Astrocyte (in vitro differentiated cells and primary cell): Measurements from ENCODE around the gene DENND4C. TPM values are rescaled to one million over a fixed set of nuclear protein-coding genes. Genes with fewer than 3 reads are reported as not detected.

Experiments used
- DNase-seq: peaks from one replicate; pipeline ENCODE4 v3.0.0-alpha.2; 2010; ENCODE audit warnings: low read depth
- FAIRE-seq: peaks from 2 replicates; lab custom pipeline; 2011; peaks lifted over from hg19 to GRCh38; lab: Jason Lieb, UNC
- H2AFZ ChIP-seq: 2 replicates; pipeline ENCODE4 v1.6.0; 2012; ENCODE audit warnings: low read depth, low read length, inconsistent platforms
- H3K27ac ChIP-seq: 2 replicates; pipeline ENCODE4 v1.5.1; 2011; ENCODE audit warnings: low read depth, low read length, inconsistent platforms
- H3K27me3 ChIP-seq: 2 replicates; pipeline ENCODE4 v1.6.0; 2011; ENCODE audit warnings: low read length, inconsistent platforms; ENCODE audit not compliant: insufficient read depth
- H3K36me3 ChIP-seq: 2 replicates; pipeline ENCODE4 v1.5.1; 2011; ENCODE audit warnings: low read length, inconsistent platforms; ENCODE audit not compliant: insufficient read depth
- H3K4me1 ChIP-seq: 2 replicates; pipeline ENCODE4 v1.5.1; 2011; ENCODE audit warnings: low read length, inconsistent platforms; ENCODE audit not compliant: insufficient read depth
- H3K4me2 ChIP-seq: 2 replicates; pipeline ENCODE4 v1.6.0; 2012; ENCODE audit warnings: low read length, inconsistent platforms
- H3K4me3 ChIP-seq: 2 replicates; pipeline ENCODE4 v1.5.1; 2011; ENCODE audit warnings: low read depth, mild to moderate bottlenecking, low read length, inconsistent platforms; ENCODE audit not compliant: insufficient read depth
- H3K79me2 ChIP-seq: 2 replicates; pipeline ENCODE4 v1.6.0; 2012; ENCODE audit warnings: mild to moderate bottlenecking, low read length, inconsistent platforms; ENCODE audit not compliant: insufficient read depth
- H3K9ac ChIP-seq: 2 replicates; pipeline ENCODE4 v1.6.0; 2012; ENCODE audit warnings: mild to moderate bottlenecking, low read length, inconsistent platforms
- H3K9me3 ChIP-seq: 2 replicates; pipeline ENCODE4 v1.5.1; 2012; ENCODE audit warnings: low read depth, mild to moderate bottlenecking, low read length, inconsistent platforms; ENCODE audit not compliant: insufficient read depth
- H4K20me1 ChIP-seq: 2 replicates; pipeline ENCODE4 v1.6.0; 2012; ENCODE audit warnings: low read length, inconsistent platforms; ENCODE audit not compliant: insufficient read depth
- H3K27ac Mint-ChIP-seq: one replicate; pipeline ENCODE4 v1.8.0; 2021; ENCODE audit warnings: mild to moderate bottlenecking, mixed read lengths; ENCODE audit not compliant: unreplicated experiment
- H3K27me3 Mint-ChIP-seq: one replicate; pipeline ENCODE4 v1.8.0; 2021; ENCODE audit warnings: low read depth, mixed read lengths; ENCODE audit not compliant: unreplicated experiment
- H3K36me3 Mint-ChIP-seq: one replicate; pipeline ENCODE4 v1.8.0; 2021; ENCODE audit warnings: low read depth, mixed read lengths; ENCODE audit not compliant: unreplicated experiment
- H3K4me1 Mint-ChIP-seq: one replicate; pipeline ENCODE4 v1.8.0; 2021; ENCODE audit warnings: low read depth, mixed read lengths; ENCODE audit not compliant: unreplicated experiment
- H3K4me3 Mint-ChIP-seq: one replicate; pipeline ENCODE4 v1.8.0; 2021; ENCODE audit warnings: mild to moderate bottlenecking, moderate library complexity, mixed read lengths; ENCODE audit not compliant: unreplicated experiment
- H3K9me3 Mint-ChIP-seq: one replicate; pipeline ENCODE4 v1.8.0; 2021; ENCODE audit warnings: mild to moderate bottlenecking, mixed read lengths; ENCODE audit not compliant: unreplicated experiment
- CTCF ChIP-seq: IDR thresholded peaks from 2 replicates; pipeline ENCODE4 v1.5.1; 2011; ENCODE audit warnings: low read depth, mild to moderate bottlenecking, inconsistent platforms, low read length, moderate library complexity; ENCODE audit not compliant: insufficient read depth
- EZH2 ChIP-seq: IDR thresholded peaks from 2 replicates; pipeline ENCODE4 v1.6.1; 2012; ENCODE audit warnings: mild to moderate bottlenecking, low read length, inconsistent platforms; ENCODE audit not compliant: insufficient read depth
- total RNA-seq: library from RNA; stranded (reverse); gene quantifications from 2 replicates; pipeline ENCODE4 v1.2.1, GENCODE V29; 2021

The DENND4C gene
- total RNA-seq, 1 donor from 2014 or later = 19.6 TPM

- Histone ChIP-seq H2AFZ (no peak overlapping the region), H3K9ac (no peak overlapping the region), H3K79me2 (no peaks in the 10 kb centered on the region), H4K20me1 (no peaks in the 10 kb centered on the region), H3K9me3 (no peaks in the 10 kb centered on the region), H3K36me3 (no peaks in the 10 kb centered on the region), H3K4me2 (no peak overlapping the region), H3K27me3 (no peaks in the 10 kb centered on the region), H3K4me1 (no peaks in the 10 kb centered on the region), H3K27ac (no peak overlapping the region), H3K4me3 (no peak overlapping the region)
- DNase-seq (no peak), FAIRE-seq (no peak)
- no peaks in the 10 kb centered on the region for H3K4me1 Mint-ChIP-seq
- H3K4me3 Mint-ChIP-seq = no peak overlapping the region
- no peaks in the 10 kb centered on the region for H3K9me3 Mint-ChIP-seq
- no peaks in the 10 kb centered on the region for H3K36me3 Mint-ChIP-seq
- H3K27ac Mint-ChIP-seq = no peak overlapping the region
- no peaks in the 10 kb centered on the region for H3K27me3 Mint-ChIP-seq
- TF ChIP-seq CTCF = no peak
- TF ChIP-seq EZH2 = no peak
Observed at GRCh38 chr9:19221326-19221725, 9.2 kb upstream of the DENND4C start.

- no peaks in the 10 kb centered on the region for H3K27me3 Mint-ChIP-seq
- H3K27ac ChIP-seq = no peak overlapping the region
- H3K9me3 ChIP-seq = no peaks in the 10 kb centered on the region
- H3K79me2 ChIP-seq = no peaks in the 10 kb centered on the region
- H3K4me1 Mint-ChIP-seq = no peaks in the 10 kb centered on the region
- no peaks in the 10 kb centered on the region for H3K36me3 Mint-ChIP-seq
- FAIRE-seq = no peak
- no peaks in the 10 kb centered on the region for H3K4me1 ChIP-seq
- H3K4me3 Mint-ChIP-seq = no peak overlapping the region
- H3K27me3 ChIP-seq = no peaks in the 10 kb centered on the region
- H3K36me3 ChIP-seq = no peaks in the 10 kb centered on the region
- no peak overlapping the region for H3K27ac Mint-ChIP-seq
- no peak overlapping the region for H3K4me3 ChIP-seq
- no peak for DNase-seq
- no peaks in the 10 kb centered on the region for H4K20me1 ChIP-seq
- no peak overlapping the region for H3K9ac ChIP-seq
- no peaks in the 10 kb centered on the region for H3K9me3 Mint-ChIP-seq
- H2AFZ ChIP-seq = no peak overlapping the region
- TF ChIP-seq CTCF (no peak), EZH2 (no peak)
- no peak overlapping the region for H3K4me2 ChIP-seq
Observed at GRCh38 chr9:19223724-19224123, 6.8 kb upstream of the DENND4C start.

DNA sequence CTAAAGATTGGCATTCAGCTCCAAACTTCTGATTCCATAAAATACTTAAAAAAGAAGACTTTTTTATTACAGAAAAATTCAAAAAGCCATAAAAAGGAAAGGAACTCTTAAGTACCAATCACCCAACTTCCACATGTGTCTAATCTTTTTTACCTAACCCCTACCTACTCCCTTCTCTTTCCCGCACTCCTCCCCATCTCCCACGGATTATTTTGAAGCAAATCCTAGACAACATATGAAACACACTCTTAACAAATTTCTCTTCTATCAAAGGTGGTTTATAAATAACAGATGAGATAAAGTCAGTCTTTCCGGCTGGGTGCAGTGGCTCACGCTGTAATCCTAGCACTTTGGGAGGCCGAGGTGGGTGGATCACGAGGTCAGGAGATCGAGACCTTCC is 5.9 kb upstream of the DENND4C start:
- no peak overlapping the region for H3K4me3 Mint-ChIP-seq
- no peaks in the 10 kb centered on the region for H3K9me3 Mint-ChIP-seq
- H3K27me3 Mint-ChIP-seq = no peaks in the 10 kb centered on the region
- no peak overlapping the region for H3K27ac Mint-ChIP-seq
- no peak overlapping the region for H3K9ac ChIP-seq
- TF ChIP-seq CTCF (no peak), EZH2 (no peak)
- no peaks in the 10 kb centered on the region for H3K4me1 Mint-ChIP-seq
- H2AFZ ChIP-seq = no peak overlapping the region
- FAIRE-seq = no peak
- no peaks in the 10 kb centered on the region for H3K79me2 ChIP-seq
- DNase-seq = no peak
- H3K4me2 ChIP-seq = no peak overlapping the region
- H3K9me3 ChIP-seq = no peaks in the 10 kb centered on the region
- no peaks in the 10 kb centered on the region for H4K20me1 ChIP-seq
- no peaks in the 10 kb centered on the region for H3K36me3 Mint-ChIP-seq
- H3K4me3 ChIP-seq = no peak overlapping the region
- H3K27me3 ChIP-seq = no peaks in the 10 kb centered on the region
- H3K27ac ChIP-seq = no peak overlapping the region
- no peaks in the 10 kb centered on the region for H3K36me3 ChIP-seq
- peaks cover under 1% of the 10 kb centered on the region for H3K4me1 ChIP-seq
